Mucosa of descending colon (tissue), 3 donors: Measurements from ENCODE around the gene VPS13C. TPM values are rescaled to one million over a fixed set of nuclear protein-coding genes. Genes with fewer than 3 reads are reported as not detected.

Experiments used
- ATAC-seq: fragments of 200-7000 bp; cut with Tn5 transposase; one replicate; pipeline ENCODE4 v1.9.1; 2020; ENCODE audit warnings: mild to moderate bottlenecking, moderate library complexity
- DNase-seq, 3 donors: peaks; one replicate each; pipeline ENCODE4 v3.0.0-alpha.2; 2020
- H3K36me3 ChIP-seq: fragments of 200-600 bp; one replicate; pipeline ENCODE4 v1.8.0; 2021; ENCODE audit warnings: low read depth, mild to moderate bottlenecking
- H3K4me1 ChIP-seq: fragments of 200-600 bp; one replicate; pipeline ENCODE4 v1.8.0; 2021; ENCODE audit warnings: low read depth, mild to moderate bottlenecking
- H3K4me3 ChIP-seq: fragments of 200-600 bp; one replicate; pipeline ENCODE4 v1.8.0; 2021; ENCODE audit warnings: mild to moderate bottlenecking
- H3K9me3 ChIP-seq: fragments of 200-600 bp; one replicate; pipeline ENCODE4 v1.8.0; 2021; ENCODE audit warnings: mild to moderate bottlenecking
- intact Hi-C, 2 donors: fragments of 100-400 bp; cut with DNase I in 1 of 2; cut with micrococcal nuclease in 1 of 2; formaldehyde crosslinking; loops; one replicate each; pipeline versions ENCODE4 v1.11.0 to v1.11.1; 2022; cut with DNase I, micrococcal nuclease
- total RNA-seq, 3 donors: library from RNA; stranded (reverse); fragmentation: NEBNext Ultra II Directional in 2 of 3; extraction: Animal tissue kit (Norgen Biotek cat#: 25700) in 2 of 3; gene quantifications; one replicate each; pipeline versions ENCODE4 v1.2.1 to v1.2.4, GENCODE V29; 2021 to 2023
- TF ChIP-seq, protein P1 (sequence below): fragments of 200-600 bp; IDR thresholded peaks from one replicate; pipeline ENCODE4 v1.8.0; 2022; ENCODE audit warnings: antibody characterized with exemption, mild to moderate bottlenecking
- donor health status: DM: no; HTN: no; CAD: no; lungs with moderate emphysema.
- donor health status: DM: no; HTN: no; CAD: no.
- donor health status: DM: no; HTN: yes; CAD: no.

The VPS13C gene
- total RNA-seq, 3 donors from 2014 or later: 51.0 to 76.1 (median 57.1) TPM

DNA sequence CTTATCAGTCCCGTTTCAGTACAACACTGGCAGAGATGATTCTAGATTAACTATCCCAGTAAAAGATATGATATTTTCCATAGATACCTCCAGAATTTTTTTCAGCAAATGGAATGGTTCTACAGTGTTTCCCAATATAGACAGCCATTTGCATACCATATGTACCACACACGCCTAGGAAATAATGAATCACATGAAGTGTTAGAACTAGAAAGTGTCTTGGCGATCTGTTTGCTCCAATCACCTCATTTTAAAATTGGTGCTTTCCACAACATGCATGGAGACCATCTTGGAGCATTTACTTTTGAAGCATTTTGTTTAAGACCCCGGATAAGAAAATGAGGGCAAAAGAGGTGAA, 8.5 kb upstream of the VPS13C start:
- Histone ChIP-seq H3K4me3 (no peak overlapping the region), H3K9me3 (no peaks in the 10 kb centered on the region), H3K36me3 (no peaks in the 10 kb centered on the region), H3K4me1 (peaks cover 17% of the 10 kb centered on the region)
- ATAC-seq: no peak
- no peak for DNase-seq
- intact Hi-C loops: no loop called here
- TF ChIP-seq, protein P1, sequence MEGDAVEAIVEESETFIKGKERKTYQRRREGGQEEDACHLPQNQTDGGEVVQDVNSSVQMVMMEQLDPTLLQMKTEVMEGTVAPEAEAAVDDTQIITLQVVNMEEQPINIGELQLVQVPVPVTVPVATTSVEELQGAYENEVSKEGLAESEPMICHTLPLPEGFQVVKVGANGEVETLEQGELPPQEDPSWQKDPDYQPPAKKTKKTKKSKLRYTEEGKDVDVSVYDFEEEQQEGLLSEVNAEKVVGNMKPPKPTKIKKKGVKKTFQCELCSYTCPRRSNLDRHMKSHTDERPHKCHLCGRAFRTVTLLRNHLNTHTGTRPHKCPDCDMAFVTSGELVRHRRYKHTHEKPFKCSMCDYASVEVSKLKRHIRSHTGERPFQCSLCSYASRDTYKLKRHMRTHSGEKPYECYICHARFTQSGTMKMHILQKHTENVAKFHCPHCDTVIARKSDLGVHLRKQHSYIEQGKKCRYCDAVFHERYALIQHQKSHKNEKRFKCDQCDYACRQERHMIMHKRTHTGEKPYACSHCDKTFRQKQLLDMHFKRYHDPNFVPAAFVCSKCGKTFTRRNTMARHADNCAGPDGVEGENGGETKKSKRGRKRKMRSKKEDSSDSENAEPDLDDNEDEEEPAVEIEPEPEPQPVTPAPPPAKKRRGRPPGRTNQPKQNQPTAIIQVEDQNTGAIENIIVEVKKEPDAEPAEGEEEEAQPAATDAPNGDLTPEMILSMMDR: no peak

DNA sequence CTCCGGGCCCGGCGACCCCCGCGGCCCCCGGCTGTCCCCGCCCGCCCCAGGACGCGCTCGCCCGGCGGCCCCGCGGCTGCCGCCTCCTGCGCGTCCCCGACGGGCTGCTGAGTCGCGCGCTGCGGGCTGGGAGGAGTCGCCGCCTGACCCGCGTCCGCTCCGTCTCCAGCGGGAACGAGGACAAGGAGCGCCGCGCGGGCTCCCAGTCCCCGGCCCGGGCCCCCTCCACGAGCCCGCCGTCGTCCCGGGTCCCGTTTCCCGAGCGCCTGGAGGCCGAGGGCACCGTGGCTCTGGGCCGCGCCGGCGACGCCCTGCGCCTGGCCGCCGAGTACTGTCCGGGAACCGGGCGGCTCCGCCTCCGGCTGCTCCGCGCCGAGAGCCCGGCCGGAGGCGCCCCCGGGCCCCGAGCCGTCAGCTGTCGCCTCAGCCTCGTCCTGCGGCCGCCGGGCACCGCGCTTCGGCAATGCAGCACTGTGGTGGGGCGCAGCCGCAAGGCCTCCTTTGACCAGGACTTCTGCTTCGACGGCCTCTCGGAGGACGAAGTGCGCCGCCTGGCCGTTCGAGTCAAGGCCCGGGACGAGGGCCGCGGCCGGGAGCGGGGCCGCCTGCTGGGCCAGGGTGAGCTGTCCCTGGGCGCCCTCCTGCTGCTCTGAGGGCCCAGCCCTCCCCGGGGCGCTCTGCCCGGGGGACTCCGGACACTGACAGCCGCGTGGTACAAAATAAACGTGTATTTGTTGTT, 8.0 kb upstream of the VPS13C start:
- peak overlapping the region; percentile 25 for H3K4me3 ChIP-seq
- H3K4me1 ChIP-seq: peaks cover 17% of the 10 kb centered on the region
- DNase-seq: peak; percentile 45 to 74 (median 73)

DNA sequence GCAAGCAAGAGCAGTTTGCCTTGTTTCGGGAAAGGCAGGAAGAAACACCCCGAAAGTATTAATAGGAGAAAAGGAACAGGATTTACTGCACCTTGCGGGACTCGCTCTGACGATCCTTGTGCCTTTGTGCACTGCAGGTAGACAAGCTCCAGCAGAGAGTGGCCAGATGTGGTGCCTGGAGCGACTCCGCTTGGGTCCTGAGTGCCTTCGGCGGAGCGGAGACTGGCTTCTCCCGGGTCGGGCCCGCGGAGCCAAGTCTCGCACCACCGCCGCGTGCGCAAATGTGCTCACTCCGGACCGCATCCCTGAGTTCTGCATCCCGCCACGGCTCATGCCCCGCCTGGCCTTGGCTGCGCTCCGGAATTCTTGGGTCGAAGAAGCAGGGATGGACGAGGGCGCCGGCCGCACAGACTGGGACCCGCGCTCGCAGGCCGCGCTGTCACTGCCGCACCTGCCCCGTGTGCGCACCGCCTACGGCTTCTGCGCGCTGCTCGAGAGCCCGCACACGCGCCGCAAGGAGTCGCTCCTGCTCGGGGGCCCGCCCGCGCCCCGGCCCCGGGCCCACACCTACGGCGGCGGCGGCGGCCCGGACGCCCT, 7.3 kb upstream of the VPS13C start:
- ATAC-seq (peak; percentile 58), DNase-seq (peak; percentile 28 to 63 (median 56))
- H3K4me1 ChIP-seq: peaks cover 17% of the 10 kb centered on the region
- intact Hi-C loops: no loop called here
- no peaks in the 10 kb centered on the region for H3K9me3 ChIP-seq
- H3K4me3 ChIP-seq: peak overlapping the region; percentile 25
- TF ChIP-seq, protein P1: no peak
- H3K36me3 ChIP-seq: no peaks in the 10 kb centered on the region

More for the DNA sequence above, 8.0 kb upstream of the VPS13C start:
- Histone ChIP-seq H3K9me3 (no peaks in the 10 kb centered on the region), H3K36me3 (no peaks in the 10 kb centered on the region)
- ATAC-seq: peak; percentile 77
- intact Hi-C loops: no loop called here
- TF ChIP-seq, protein P1: no peak

DNA sequence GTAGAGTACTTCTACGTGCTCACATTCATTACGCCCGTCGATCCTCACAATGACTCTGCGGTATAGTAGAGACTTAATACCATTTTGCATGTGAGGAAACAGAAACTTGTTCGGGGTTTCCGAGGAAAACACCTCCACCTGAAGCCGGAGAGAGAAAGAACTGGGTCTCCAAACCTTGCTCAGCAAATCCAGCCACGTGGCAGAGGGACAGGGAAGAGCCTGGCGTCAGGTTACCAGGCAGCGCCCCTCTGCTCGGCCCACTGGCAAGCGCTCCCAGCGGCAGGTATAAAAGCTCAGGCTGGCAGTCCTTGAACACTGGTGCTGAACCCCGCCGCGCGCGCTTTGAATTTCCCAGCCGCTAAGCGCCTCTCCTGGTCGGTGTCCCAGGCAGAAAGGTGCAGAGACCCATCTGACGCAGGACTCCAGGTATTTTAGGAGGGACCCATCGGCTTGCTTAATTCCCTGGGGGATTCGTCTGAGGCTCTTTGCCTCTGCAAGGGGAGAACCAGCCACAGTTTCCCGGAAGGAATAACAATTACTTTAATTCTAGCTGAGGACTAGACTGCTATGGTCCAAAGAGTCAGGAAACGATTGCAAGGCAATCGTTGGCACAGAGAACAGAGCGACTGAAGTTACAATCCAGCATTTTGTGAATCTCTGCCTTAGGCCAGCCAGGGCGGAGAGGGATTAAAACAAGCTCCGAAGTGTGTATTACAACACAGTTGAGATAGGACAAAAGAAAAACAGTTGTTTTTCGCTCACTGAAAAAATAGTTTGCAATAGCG, 6.6 kb upstream of the VPS13C start, which contains the start of gene C2CD4A:
C2CD4A (plus strand) TSS at position 315 of the 785 bp plus-strand sequence. CDS start 637 bp downstream, outside the sequence.
- intact Hi-C loops: no loop called here
- Histone ChIP-seq H3K4me3 (peak within 1 kb of the TSS; percentile 25), H3K9me3 (no peaks in the 10 kb centered on the region), H3K4me1 (peaks cover 17% of the 10 kb centered on the region), H3K36me3 (no peaks in the 10 kb centered on the region)
- ATAC-seq (peak; percentile 84), DNase-seq (peak; percentile 85 to 87 (median 86))
- TF ChIP-seq, protein P1: no peak

DNA sequence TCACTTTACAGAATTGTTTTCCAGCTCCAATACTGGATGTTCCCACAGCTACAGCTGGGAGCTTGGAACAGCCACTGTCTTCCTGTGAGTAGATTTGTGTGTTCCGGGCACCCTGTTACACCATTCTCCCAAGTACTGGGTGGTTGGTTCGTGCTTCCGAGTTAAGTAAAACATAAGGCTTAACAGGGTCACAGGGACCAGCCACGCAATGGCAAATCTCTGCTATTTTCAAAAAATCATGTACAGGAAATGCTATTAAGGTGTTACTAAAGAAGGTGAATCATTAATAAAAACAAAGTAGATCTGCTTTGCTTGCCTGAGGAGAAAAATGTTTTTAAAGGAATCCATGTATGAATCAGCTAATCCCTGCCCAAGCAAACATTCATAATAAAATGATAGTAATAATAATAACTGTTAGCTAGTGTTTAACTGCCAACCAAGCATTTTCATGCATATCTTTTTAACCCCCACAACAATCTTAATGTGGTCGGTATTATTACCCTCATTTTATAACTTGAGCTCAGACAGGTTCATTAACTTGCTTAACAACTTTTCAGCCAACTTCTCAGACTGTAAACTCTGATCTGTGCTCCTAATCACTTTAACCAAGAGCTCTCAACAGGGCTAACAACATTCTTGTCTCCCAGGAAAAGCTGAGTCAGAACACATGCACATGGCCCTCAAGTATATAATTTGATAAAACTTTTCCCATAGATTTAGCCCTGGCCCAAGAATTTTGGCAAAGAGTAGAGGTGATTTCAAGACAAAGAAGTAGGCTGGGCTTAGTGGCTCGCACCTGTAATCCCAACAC, 3.8 kb upstream of the VPS13C start:
- Histone ChIP-seq H3K9me3 (no peaks in the 10 kb centered on the region), H3K4me3 (no peak overlapping the region), H3K4me1 (peaks cover 22% of the 10 kb centered on the region), H3K36me3 (no peaks in the 10 kb centered on the region)
- DNase-seq (no peak), ATAC-seq (no peak)
- TF ChIP-seq, protein P1: no peak
- intact Hi-C loops: no loop called here
